ENCODE measurements around the gene CLEC16A.
A peak's percentile ranks its signal among the peaks of the same experiment; 100 is the strongest.
"Not testable (repeated sequence)": the region's sequence is repeated elsewhere in the genome, so short reads cannot be mapped to it uniquely, and the experiment has no call there.

CLEC16A gene

DNA sequence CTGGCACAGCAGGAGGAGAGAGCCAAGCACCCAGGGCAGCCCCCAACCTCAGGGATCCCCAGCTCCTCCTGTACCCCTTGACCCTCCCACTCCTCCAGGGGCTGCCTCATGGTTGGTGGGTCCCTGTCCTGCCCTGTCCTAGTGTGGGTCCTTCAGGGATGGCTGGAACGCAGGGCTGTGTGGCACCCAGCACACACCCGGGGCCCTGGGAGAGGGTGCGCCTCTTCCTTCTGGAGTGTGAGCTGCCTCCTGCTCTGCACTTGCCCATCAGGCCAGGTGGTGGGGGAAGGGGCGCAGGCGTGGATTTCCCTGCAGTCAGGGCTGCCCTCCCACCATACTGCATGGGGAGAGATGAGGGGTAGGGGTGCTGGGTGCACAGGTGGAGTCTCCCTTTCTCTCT lies 269.0 kb downstream of the CLEC16A start:
- TF ChIP-seq, protein P1, sequence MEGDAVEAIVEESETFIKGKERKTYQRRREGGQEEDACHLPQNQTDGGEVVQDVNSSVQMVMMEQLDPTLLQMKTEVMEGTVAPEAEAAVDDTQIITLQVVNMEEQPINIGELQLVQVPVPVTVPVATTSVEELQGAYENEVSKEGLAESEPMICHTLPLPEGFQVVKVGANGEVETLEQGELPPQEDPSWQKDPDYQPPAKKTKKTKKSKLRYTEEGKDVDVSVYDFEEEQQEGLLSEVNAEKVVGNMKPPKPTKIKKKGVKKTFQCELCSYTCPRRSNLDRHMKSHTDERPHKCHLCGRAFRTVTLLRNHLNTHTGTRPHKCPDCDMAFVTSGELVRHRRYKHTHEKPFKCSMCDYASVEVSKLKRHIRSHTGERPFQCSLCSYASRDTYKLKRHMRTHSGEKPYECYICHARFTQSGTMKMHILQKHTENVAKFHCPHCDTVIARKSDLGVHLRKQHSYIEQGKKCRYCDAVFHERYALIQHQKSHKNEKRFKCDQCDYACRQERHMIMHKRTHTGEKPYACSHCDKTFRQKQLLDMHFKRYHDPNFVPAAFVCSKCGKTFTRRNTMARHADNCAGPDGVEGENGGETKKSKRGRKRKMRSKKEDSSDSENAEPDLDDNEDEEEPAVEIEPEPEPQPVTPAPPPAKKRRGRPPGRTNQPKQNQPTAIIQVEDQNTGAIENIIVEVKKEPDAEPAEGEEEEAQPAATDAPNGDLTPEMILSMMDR (IDR thresholded peaks at IDR 0.05; ENCODE audit: low read depth, low read length, missing control alignments), result no peak
- H3K4me3 ChIP-seq (ENCODE audit: low read depth, low read length), result no peak overlapping the region
- in situ Hi-C loops (cut with HindIII; ENCODE audit: low sequenced_read_pairs), result loop anchor here (5.0 kb wide), 1 partner anchor 76 kb away; no protein-coding TSS in a partner anchor
- DNase-seq (ENCODE audit: low read depth), result no peak

DNA sequence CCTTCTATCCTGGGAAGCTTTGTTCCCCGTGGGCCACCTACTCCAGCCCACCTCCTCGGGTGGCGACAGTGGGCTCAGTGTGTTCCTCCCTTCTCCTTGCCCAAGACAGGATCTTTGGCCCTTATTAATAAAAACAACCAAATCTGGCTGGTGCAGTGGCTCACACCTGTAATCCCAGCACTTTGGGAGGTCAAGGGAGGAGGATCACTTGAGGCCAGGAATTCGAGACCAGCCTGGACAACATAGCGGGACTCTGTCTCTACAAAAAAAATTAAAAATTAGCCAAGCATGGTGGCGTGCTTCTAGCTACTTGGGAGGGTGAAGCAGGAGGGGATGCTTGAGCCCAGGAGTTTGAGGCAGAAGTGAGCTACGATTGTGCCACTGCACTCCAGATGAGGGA lies 269.4 kb downstream of the CLEC16A start:
- in situ Hi-C loops (cut with HindIII; ENCODE audit: low sequenced_read_pairs), result loop anchor here (5.0 kb wide), 1 partner anchor 76 kb away; no protein-coding TSS in a partner anchor
- no peak for DNase-seq (ENCODE audit: low read depth)
- TF ChIP-seq, protein P1 (IDR thresholded peaks at IDR 0.05; ENCODE audit: low read depth, low read length, missing control alignments), result no peak
- H3K4me3 ChIP-seq (ENCODE audit: low read depth, low read length), result no peak overlapping the region

DNA sequence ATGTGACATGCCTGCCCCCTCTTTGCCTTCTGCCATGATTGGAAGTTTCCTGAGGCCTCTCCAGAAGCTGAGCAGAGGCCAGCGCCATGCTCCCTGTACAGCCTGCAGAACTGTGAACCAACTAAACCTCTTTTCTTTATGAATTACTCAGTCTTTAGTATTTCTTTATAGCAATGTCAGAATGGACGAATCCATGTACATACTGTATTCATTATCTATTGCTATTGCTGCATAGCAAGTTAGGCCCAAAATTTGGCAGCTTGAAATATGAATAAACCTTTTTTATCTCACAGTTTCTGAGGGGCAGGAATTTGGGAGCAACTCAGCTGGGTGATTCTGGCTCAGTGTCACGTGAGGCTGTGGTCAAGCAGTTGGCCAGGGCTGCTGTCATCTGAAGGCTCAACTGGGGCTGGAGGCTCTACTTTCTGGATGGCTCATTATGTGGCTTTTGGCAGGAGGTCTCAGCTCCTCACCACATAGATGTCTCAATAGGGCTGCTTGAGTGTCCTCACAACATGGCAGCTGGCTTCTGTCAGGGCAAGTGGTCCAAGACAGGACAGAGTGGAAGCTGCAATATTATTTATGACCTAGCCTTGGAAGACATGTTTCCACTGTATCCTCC lies 271.7 kb downstream of the CLEC16A start:
- TF ChIP-seq, protein P1 (IDR thresholded peaks at IDR 0.05; ENCODE audit: low read depth, low read length, missing control alignments), result no peak
- no peak overlapping the region for H3K4me3 ChIP-seq (ENCODE audit: low read depth, low read length)
- in situ Hi-C loops (cut with HindIII; ENCODE audit: low sequenced_read_pairs), result no loop called here
- DNase-seq (ENCODE audit: low read depth), result no peak

DNA sequence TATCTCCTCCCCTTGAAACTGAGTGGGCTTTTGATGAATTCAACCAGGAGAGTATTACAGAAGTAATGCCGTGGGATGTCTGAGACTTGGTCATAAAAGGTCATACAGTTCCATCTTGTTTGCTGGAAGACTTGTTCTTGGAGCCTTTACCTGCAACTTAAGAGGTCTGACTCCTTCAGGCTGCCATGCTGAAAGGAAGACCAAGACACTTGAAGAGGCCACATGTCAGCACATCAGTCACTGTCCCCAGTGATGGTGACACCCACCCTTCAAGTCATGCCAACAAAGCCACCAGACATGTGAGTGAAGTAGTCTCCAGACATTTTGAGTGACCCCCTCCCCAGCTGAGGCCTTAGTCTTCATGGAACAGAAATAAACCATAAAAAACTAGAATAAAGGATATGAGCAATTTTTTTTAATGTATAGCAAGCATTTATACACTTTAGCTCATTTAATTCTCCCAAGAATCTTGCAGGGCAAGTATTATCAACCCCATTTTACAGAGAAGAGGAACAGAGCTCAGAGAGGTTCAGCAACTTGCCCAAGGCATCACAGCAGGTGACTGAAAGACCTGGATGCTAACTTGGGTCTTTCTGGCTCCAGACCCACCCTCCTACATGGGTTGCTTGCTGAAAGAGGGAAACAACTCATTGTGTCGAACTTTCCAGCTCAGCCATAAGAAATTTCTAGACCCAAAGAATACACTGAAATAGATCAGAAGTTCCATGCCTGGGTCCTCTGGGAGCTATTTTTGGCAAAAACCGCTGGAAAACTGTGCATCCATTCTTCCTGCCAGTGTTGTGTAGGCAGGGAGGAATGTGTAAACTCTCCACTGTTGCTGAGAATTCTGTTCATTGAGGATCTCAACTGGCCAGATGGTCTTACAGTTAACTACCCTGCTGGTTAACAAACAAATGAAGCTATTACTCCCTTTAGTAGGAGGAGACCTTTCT lies 273.6 kb downstream of the CLEC16A start:
- in situ Hi-C loops (cut with HindIII; ENCODE audit: low sequenced_read_pairs), result no loop called here
- H3K4me3 ChIP-seq (ENCODE audit: low read depth, low read length), result no peak overlapping the region
- TF ChIP-seq, protein P1 (IDR thresholded peaks at IDR 0.05; ENCODE audit: low read depth, low read length, missing control alignments), result no peak
- DNase-seq (ENCODE audit: low read depth), result no peak

DNA sequence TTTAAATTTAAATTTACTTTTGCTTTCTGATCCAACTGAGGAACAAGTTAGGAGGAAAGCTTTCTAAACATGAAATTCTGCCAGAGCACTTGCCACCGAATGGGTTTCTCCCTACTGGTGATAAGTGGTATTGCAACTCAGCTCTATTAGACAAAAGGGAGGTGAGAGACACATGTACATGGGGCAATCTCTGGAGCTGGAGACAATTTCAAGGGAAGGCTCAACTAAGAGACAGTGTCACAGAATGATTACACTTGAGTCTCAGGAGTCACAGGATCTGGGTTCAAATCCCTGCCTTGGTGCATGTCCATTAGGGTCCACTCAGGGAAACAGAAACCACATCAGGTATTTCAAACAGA lies 274.2 kb downstream of the CLEC16A start:
- in situ Hi-C loops (cut with HindIII; ENCODE audit: low sequenced_read_pairs), result no loop called here

DNA sequence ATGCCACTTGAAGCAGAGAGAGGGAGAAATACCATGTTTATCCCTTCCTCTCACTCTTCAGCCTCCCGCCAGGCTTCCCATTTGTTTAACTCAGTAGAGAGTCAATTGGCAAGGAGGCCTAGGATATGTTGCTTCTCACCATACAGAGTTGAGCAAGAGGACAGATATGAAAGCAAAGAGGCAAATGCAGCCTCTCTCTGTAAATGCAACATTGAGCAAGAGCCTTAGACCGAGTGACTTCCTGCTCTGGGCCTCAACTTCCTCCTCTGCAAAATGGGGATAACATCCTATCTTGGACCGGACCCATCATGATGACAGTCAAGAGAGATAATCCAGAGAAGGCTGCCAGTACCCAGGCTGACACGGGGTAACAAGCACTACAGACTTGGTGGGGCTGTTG lies 274.8 kb downstream of the CLEC16A start:
- no peak for DNase-seq (ENCODE audit: low read depth)
- no peak overlapping the region for H3K4me3 ChIP-seq (ENCODE audit: low read depth, low read length)
- in situ Hi-C loops (cut with HindIII; ENCODE audit: low sequenced_read_pairs), result no loop called here
- TF ChIP-seq, protein P1 (IDR thresholded peaks at IDR 0.05; ENCODE audit: low read depth, low read length, missing control alignments), result no peak

More for the DNA sequence above, 274.2 kb downstream of the CLEC16A start:
- no peak overlapping the region for H3K4me3 ChIP-seq (ENCODE audit: low read depth, low read length)
- no peak for DNase-seq (ENCODE audit: low read depth)
- TF ChIP-seq, protein P1 (IDR thresholded peaks at IDR 0.05; ENCODE audit: low read depth, low read length, missing control alignments), result peak; percentile 57

DNA sequence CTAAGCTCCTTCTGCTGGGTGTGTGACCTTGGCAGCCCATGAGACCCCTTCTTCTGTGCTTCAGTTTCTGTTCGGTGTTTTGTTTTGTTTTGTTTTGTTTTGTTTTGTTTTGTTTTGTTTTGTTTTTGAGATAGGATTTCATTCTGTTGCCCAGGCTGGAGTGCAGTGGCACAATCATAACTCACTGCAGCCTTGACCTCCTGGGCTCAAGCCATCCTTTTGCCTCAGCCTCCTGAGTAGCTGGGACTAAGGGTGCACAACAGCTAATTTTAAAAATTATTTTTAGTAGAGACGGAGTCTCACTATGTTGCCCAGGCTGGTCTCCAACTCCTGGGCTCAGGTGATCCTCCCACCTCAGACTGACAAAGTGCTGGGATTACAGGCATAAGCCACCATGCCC lies 276.1 kb downstream of the CLEC16A start:
- H3K4me3 ChIP-seq (ENCODE audit: low read depth, low read length); in situ Hi-C loops (cut with HindIII; ENCODE audit: low sequenced_read_pairs); DNase-seq (ENCODE audit: low read depth): not testable (repeated sequence)

All from astrocyte of the cerebellum (primary cell).